GM23338 (cell line): ENCODE measurements around the gene TNIP1. TPM values are rescaled to one million over a fixed set of nuclear protein-coding genes. Genes with fewer than 3 reads are reported as not detected.

Source experiments
- CREB1 ChIP-seq: fragments of 250-450 bp; sonication (Bioruptor Pico); IDR thresholded peaks from 2 replicates; pipeline ENCODE4 v1.5.0; 2020; ENCODE audit warnings: low read depth, mild to moderate bottlenecking, moderate library complexity
- CTCF ChIP-seq, 2 experiments: fragments of 200-600 bp in 1 of 2; sonication (generic) in 1 of 2; conservative IDR thresholded peaks; 2 replicates each; pipeline versions ENCODE4 v1.5.1 to v1.6.1; 2016 to 2017; ENCODE audit warnings: antibody characterized with exemption in 2 of 2, low read depth in 2 of 2, mild to moderate bottlenecking in 2 of 2, moderate library complexity in 1 of 2
- ETS1 ChIP-seq: IDR thresholded peaks from 2 replicates; pipeline ENCODE4 v1.6.1; 2016; ENCODE audit warnings: antibody characterized with exemption
- EZH2 ChIP-seq: fragments of 200-600 bp; sonication (generic); IDR thresholded peaks from one replicate; pipeline ENCODE4 v1.8.0; 2017; ENCODE audit warnings: antibody characterized with exemption, mild to moderate bottlenecking, low read depth; ENCODE audit not compliant: unreplicated experiment
- EZH2phosphoT487 ChIP-seq: fragments of 200-600 bp; sonication (generic); IDR thresholded peaks from one replicate; pipeline ENCODE4 v1.8.1; 2018; ENCODE audit warnings: antibody characterized with exemption; ENCODE audit not compliant: unreplicated experiment
- JUNB ChIP-seq: IDR thresholded peaks from one replicate; pipeline ENCODE4 v1.6.1; 2016; ENCODE audit warnings: antibody characterized with exemption; ENCODE audit not compliant: unreplicated experiment
- NANOG ChIP-seq: IDR thresholded peaks from 2 replicates; pipeline ENCODE4 v1.6.1; 2016; ENCODE audit warnings: antibody characterized with exemption, borderline replicate concordance
- REST ChIP-seq: IDR thresholded peaks from one replicate; pipeline ENCODE4 v1.6.1; 2018; ENCODE audit warnings: antibody characterized with exemption; ENCODE audit not compliant: unreplicated experiment
- STAT1 ChIP-seq: IDR thresholded peaks from one replicate; pipeline ENCODE4 v1.6.1; 2016; ENCODE audit warnings: antibody characterized with exemption; ENCODE audit not compliant: unreplicated experiment
- ZNF331 ChIP-seq: fragments of 250-450 bp; sonication (Bioruptor Pico); IDR thresholded peaks from 2 replicates; pipeline ENCODE4 v1.5.0; 2020; ENCODE audit warnings: low read depth, mild to moderate bottlenecking, moderate library complexity
- ZNF462 ChIP-seq: fragments of 250-450 bp; sonication (Bioruptor Pico); IDR thresholded peaks from 2 replicates; pipeline ENCODE4 v1.5.0; 2020; ENCODE audit warnings: mild to moderate bottlenecking, moderate library complexity
- polyA plus RNA-seq: library from polyadenylated mRNA; unstranded; fragments of >200 nt; fragmentation: Nextera tagmentation; extraction: Ambion mirVana; gene quantifications from 2 replicates; pipeline ENCODE4 v1.2.1, GENCODE V29; 2016
- total RNA-seq: library from RNA; depleted of rRNA; stranded (reverse); fragments of >200 nt; shearing (Covaris generic); gene quantifications from 2 replicates; pipeline ENCODE4 v1.2.3, GENCODE V29; 2014

The TNIP1 gene
- total and polyA plus RNA-seq, 2 experiments from 2014 or later: 10.3 to 29.6 TPM

- TF ChIP-seq ZNF462 (CRISPR knock-in tag): no peak
- no peak for TF ChIP-seq ETS1
- TF ChIP-seq CREB1 (CRISPR knock-in tag): no peak
- no peak for TF ChIP-seq STAT1
- no peak for TF ChIP-seq ZNF331 (CRISPR knock-in tag)
- TF ChIP-seq JUNB: no peak
- TF ChIP-seq CTCF (conservative IDR thresholded peaks at IDR 0.05; ENCODE audit: low read depth in 2 of 2): no peak
- TF ChIP-seq EZH2phosphoT487: no peak
- no peak for TF ChIP-seq REST
- TF ChIP-seq EZH2: no peak
- TF ChIP-seq NANOG: no peak
Observed at GRCh38 chr5:151104795-151105194, 24.0 kb upstream of the TNIP1 start (continued).
